GM12892 (cell line): Measurements from ENCODE around the gene ASXL2.

ENCODE experiments used
- POLR2A ChIP-seq: IDR thresholded peaks from 2 replicates; pipeline ENCODE4 v1.6.1; 2011; ENCODE audit warnings: low read depth, low read length, control low read depth
- POLR2AphosphoS5 ChIP-seq: IDR thresholded peaks from 2 replicates; pipeline ENCODE4 v1.6.1; 2011; ENCODE audit warnings: low read depth, low read length, control low read depth
- TAF1 ChIP-seq: IDR thresholded peaks from 2 replicates; pipeline ENCODE4 v1.6.1; 2011; ENCODE audit warnings: low read depth, mild to moderate bottlenecking, control low read depth, low read length, borderline replicate concordance

- no peak for TF ChIP-seq POLR2A
- TF ChIP-seq POLR2AphosphoS5: no peak
- no peak for TF ChIP-seq TAF1
Measured at GRCh38 chr2:25756536-25756935, 121.8 kb downstream of the ASXL2 start.
